GM19467 (cell line): ENCODE measurements around the gene TCF7L2.
A peak's percentile ranks its signal among the peaks of the same experiment; 100 is the strongest.

ENCODE experiments used
- ATAC-seq: cut with Tn5 transposase; IDR thresholded peaks from one replicate; pipeline ENCODE4 v1.9.1; 2021; ENCODE audit warnings: mild to moderate bottlenecking, moderate library complexity; ENCODE audit not compliant: unreplicated experiment

Gene TCF7L2

DNA sequence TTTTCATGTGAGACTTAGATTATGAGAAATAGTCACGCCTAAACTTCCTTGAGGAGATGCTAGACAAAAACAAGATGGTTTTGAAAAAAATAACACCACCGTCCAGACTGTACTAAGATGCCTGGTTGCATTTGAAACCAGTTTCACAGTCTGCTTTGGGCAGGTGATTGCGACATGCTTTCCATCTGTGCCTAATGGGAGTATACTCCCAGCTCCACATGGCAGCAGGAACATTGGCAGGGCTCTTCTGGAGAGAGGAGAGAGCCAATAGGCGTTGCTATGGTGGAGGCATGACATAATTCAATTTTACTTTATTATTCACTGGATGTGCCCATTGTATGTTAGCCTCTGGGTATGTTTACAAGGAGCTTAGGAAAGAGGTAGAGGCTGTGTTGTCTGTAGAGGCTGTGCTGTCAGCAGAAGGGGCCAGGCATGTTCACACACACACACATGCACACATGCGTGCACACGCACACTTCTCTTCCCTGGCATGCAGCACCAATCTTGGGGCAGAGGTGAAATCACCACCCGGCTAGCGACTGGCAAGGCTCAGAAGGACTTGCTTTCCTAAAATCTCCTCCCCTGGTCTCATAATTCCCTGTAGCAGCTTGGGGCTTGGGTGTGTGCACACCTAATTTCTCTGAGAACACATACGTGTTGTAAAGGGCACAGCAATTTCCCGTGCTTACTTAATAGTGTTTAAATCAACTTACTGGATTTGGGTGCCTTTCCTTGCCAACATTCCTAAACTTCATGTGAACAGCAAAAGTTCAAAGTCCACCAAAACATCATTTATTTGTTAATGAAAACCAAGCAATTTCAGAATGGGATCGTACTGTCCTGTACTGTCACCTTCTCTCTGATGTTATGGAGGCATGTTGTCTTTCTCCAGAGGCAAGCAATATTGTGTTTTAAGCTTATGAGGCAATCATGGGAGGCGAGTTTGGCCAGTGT is 162.1 kb downstream of the TCF7L2 start:
- ATAC-seq: no peak

DNA sequence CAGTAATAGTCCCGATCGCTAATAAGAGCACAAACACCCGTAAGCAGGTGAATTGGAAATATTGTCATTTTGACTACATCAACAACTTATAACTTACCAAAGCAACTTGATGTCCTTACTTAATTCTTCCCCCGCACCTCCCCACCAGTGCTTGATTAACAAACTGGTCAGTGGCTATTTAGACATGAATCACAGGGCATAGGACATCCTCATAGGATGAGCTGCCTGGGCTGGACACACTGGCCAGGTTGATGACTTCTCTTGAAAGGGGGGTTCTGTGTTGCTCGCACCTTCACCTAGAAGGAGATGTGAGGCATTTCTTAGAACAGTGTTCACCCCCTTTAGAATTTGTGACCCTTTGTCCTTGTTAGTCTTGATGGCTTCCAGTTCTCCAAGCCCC is 163.2 kb downstream of the TCF7L2 start:
- no peak for ATAC-seq

DNA sequence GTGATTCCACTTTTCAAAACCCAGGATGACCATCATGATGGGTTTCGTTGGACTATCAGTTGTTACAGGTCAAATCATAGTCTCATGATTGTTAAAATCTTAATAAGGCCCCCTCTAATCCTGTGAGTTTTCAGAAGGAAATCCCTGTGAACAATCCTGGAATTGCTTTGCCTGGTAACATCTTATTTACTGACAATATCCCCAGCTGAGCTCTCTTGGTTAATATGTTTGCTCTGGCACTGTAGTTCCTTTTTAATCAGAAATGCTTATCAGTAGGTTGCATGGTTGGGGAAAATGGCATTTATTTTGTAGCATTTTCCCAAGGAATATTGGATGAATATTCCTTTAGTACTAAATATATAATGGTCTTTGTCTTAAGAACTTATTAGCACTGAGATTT is 163.9 kb downstream of the TCF7L2 start:
- no peak for ATAC-seq

DNA sequence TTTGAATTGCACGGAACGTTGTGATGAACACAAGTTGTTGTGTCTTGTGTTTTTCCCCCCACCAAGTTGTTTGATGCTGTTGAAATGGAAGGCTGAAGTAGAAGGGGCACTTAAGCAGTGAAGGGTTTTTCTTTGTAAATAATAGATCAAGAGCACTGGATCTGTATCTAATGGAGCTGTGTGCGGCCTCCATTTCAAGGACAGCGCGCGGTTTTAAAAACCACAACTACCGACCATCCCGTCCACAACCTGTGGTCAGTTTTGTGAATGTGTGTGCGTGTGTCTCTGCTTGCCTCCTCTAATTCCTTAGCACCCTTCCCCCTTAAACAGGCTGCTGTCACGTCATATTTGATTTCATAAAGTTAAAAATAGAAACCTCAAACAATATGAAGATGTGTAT is 165.5 kb downstream of the TCF7L2 start:
- ATAC-seq: no peak

DNA sequence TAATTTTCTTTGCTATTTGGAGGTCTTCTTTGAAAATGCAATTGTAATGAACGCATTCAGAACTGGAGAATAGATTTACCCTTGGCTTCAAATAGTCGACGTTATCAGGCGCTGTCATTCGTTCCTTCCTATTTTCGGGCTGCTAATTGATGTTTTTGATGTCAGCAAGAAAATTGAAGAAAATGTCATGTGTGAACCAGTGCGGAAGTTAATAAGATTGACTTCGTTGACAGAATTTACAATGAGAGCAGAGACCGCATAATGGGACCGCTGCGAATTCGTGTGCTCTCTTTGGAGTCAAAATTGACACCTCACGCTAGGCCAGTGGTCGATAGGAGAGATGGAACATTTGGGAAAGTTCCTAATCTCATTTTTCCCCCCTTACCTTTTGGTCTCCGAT is 168.8 kb downstream of the TCF7L2 start:
- no peak for ATAC-seq

DNA sequence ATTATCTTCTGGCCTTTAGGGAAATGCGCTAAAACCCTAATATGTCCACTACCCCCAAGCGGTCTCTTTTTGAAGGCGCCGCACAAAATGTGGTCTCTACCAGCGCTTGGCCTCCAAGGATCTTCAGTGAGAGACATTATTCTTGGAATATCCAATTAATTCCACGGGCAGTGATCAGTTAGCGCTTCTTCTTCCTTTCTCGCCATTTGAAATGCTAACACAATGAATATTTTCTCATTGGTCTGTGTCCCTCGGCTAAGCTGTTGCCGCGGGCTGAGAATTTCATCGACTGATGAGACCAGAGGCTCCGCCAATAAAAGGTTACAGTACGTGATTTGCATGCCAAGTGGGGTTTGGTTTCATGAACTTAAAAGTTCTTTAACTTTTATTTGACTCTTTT is 169.8 kb downstream of the TCF7L2 start:
- ATAC-seq: no peak

DNA sequence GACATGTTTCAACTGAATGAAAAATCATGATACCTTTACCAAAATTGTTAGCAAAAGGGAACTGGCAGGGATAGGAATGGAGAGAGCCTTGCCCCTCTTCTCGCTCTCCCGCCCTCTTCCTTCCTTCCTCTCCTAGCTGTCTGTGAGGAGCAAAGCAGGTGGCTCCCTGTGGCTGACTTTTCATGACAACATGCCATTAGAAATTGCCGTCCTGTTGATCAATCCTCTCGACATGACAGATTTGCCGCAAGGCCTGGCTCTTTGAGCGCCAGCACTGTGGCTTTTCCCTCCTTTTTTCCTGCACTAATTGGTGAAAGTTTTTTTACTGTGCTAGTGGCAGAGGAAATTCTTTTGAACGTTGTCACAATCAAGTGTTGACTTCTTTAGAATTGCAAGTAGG is 171.1 kb downstream of the TCF7L2 start:
- ATAC-seq: no peak

DNA sequence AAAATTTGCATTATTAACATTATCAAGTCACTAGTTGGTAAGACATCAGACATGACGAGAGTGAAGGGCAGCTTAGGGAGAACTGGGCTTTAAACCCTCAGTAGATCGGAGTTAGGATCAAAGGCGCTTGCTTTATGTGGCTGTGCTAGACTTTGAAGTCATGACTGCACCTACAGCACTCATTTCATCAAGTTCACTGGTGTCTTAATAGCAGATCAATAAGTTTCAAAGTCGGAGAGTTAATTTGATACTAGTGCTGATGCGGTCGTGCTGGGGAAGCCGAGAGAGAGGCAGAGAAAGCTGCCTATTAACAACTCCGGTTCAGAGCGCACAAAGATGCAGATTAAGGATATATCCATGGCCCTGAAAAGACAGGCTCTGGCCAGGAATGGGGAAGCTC is 172.9 kb downstream of the TCF7L2 start:
- ATAC-seq: no peak

DNA sequence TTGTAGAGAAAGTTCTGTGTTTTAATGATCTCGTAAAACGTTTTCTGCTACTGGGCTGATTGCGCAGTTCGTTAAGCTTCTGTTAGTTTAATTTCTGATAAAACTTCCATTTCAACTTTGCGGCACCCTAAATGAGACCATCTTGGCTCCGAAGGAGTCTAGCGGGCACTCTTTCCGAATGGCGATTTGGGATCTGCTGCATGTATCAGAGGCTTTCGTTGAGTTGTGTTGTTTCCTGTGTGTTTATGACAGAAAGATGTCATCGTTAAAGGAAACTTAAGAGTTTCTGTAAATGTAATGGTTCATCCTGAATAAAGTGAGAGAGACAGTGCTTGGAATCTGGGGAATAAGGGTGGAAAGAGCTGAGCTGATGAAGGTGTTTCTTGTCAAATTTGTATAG is 174.7 kb downstream of the TCF7L2 start:
- no peak for ATAC-seq

DNA sequence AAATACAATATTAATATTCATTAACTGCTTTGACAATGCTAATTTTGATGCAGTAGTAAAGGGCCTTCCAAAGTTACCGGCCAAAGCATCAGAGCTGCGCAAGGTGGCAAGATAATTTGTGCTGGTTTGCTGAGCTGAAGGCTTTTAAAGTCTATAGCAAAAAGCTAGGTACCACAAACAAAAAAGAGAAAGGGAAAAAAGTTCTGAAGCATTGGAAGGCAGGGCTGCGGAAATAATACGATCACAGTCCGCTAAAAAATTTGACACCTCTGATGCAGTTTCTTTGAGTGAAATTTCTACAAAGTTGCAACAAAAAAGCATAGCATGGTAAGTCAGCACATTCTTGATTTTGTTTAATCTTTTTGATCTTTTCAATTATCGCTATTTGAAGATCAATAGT is 175.6 kb downstream of the TCF7L2 start:
- ATAC-seq: no peak

DNA sequence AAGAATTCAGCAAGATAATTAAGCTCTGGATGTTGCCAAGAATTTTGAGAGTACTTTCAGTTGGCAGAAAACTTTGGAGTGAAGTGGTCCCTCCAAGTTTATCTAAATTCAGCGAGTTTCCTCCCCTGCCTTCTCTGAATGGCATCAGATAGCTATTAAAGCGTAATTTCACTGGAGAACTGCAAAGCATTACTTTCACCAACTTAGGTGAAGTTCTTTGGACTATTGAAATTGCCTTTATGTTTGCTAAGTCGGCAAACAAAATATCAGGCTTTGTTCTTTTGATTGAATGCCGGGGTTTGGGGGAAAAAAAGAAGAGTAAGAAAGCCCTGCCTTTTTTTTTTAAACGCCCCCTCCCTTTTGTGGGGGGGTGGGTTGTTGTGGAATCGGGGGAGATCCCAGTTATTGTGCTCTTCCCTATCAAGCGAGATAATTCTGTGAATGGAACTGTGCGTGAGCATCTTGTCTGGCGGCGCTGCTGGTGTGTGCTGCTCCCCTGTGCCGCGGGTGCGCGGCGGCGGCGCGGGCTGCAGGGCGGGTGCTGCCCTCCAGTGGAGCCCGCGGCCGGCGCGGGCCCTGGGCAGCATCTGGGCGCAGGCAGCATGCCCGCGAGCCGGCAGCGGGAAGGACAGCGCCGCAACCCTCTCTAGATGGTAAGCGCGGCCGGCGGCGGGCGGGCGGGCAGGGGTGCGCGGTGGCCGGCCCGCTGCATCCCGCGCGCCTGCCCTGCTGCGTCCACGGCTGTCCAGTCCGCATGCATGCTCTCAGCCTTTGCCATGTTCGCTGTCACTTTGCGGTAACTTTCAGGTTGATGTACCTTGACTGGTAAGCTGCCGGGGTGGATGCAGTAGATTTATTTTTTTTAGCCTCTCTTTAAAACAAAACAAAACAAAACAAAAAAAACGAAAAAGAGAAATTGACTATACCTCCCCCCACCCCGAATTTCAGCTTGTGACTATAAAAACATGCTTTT is 176.5 kb downstream of the TCF7L2 start:
- peak; percentile 59 for ATAC-seq

DNA sequence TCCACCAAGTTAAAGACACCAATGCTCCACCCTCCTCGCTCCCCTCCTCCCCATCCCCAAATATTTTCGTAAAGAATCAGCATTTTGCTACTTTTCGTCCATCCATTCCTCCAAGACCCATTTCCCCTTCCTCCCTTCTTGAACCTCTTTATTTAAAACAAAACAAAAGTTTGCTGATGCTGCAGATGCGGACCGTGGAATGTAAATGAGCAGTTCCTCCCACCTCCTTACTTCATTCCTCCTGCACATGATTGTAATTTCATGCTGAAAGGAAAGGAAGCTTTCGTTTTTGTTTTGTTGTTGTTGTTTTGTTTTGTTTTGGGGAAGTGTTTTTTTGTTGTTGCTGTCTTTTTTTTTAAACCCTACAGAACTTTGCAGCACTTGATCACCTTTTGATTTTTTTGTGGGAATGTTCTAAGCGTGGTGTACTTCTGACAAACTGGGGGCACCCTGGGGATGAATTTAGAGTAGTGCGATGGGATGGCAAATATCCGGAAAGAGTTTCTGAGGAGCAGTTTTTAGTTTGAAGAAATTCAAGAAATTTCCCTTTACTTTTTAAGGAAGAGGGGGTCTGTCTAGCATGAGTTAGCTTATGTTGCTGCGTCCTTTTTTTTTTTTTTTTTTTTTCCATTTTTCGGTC is 177.3 kb downstream of the TCF7L2 start:
- no peak for ATAC-seq

DNA sequence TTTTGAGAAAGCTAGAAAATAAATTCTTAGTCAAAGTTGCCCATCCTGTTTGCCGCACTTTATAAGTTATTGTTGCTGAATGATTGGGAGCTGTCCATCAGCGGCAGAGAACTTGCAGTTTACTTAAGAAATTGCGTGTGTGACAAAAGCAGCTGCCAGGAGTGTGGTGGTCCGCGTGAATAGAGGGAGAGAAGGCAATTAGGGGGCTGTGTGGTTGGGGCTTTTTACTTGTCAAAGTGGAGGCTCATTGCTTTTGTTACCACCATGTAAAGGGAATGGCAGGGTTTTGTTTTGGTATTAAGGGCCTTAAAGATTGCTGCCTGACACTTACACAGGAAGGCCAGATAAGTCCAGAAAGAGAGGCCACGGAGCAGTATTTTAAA is 177.8 kb downstream of the TCF7L2 start:
- no peak for ATAC-seq

DNA sequence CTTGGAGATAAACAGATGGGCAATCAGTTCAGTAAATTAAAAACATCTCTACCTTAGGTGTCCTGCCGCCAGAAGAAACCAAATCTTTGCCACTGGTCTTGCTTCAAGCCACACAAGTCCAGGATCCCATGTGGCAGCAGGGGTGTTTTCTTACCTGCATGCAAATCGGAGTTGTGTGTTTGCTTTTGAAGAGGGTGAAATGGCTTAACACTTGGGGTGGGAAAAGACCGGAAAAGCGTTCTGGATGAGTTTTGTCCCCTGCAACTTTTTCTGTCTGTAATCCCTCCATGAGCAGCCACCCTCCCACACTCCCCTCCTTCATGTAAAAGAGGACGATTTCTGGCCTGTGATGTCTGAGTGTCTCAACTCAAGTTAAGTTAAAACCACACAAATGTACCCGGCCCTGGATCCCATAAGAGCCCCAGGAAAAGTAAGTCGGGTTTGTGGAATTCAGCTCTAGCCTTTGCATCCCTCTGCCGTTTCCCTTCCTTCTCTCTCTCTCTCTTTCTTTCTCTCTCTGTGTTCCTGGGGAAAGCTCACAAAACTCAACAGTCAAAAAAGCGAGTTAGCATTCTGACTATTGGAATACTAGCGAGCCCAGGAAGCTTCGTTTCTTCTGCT is 178.5 kb downstream of the TCF7L2 start:
- no peak for ATAC-seq

DNA sequence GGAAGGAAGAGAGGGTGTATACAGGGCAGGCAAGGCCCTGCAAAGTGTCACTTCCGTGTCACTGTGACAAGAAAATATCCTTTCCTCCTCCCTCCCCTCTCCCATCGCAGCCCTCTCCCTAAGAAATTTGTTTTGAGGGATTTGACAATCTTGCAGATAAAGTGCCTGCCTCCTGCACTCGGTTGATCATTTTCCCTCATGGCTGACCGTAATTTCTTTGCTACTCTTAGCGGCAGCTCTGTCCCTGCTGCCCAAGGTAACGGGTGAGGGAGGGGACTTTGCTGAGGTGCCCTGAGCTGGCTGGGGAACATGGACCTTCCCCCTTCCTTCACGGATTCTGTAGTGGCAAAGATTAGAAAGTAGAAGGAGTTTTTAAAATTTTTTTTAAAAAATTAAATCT is 179.1 kb downstream of the TCF7L2 start:
- ATAC-seq: no peak

DNA sequence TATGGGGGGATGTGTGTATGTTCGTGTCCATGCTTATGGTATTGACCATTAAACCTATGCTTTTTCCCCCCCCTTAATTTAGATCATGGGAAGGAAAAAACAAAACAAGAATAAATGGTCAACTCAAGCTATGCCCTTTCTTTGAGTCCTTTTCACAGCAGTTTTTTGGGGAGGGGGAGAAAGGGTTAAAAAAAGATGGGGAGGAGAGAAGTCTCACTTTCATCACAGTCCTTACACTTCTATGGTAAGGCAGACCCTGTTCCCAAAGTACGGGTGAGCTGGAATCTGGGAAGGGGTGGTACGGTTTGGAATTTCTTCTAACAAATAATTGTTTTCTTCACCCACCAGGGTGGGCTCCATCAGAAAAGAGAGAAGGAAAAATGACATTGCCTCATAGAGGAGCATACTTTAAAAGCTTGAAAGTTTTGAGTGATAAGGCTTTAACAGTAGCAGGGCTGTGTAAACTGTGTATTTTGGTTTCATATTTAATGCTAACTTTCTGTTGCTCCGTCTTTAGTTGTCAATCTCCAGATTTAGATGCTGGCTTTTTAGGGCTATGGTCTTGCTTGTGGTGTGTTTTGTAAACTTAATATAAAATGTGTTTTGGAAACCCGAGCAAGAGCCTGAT is 180.1 kb downstream of the TCF7L2 start:
- no peak for ATAC-seq

DNA sequence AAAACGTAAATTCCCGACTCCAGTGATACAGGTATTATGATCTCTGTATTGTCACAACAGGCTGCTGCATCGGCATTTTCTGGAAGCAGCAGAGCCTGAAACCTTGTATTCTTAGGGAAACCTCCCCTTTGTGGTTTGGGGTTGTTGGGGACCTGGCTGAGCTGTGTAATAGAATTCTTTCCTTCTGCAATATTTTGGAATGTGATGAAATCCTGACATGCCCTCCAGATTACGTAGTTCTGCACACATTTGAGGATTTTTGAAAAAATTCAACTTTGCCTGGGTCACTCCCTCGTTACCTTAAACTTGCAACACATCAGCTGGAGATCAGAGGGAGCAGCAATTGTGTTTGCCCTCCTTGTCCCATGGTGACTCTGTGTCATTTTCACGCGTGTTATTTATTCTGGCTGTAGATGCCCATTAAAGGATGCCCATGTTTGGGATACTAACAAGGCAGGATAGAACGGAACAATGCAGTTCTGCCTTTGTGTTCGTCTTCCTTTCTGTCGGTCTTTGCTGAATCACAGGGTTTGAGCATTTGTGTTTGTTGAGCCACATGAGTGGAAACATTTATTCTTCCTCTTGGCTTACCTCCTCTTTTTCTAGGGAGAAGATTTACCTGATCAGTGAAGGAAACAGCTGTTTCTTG is 181.7 kb downstream of the TCF7L2 start:
- no peak for ATAC-seq

DNA sequence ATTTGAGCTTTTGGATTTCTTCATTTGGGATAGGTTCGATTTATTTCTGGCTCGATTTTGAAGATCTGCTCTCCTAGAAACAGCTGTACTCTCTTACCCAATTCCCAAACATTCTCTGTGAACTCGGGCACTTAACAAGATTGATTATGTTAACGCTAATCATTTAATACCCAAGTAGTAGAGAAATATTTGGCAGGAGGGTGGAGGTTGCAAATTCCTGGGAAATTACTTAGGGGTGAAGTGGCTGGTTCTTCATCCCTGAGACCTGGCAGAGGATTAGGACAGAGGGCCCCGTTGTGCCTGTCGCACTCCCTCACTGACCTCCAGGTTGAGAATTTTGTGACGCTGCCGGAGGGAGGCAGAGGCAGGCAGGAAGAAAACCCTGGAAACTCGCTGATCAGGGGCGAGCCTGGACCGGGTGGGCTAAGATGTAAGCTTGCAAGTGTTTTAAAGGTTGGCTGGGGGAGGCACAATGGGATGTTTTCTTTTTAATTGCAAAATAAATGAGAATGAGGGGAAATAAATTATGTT is 182.6 kb downstream of the TCF7L2 start:
- no peak for ATAC-seq

DNA sequence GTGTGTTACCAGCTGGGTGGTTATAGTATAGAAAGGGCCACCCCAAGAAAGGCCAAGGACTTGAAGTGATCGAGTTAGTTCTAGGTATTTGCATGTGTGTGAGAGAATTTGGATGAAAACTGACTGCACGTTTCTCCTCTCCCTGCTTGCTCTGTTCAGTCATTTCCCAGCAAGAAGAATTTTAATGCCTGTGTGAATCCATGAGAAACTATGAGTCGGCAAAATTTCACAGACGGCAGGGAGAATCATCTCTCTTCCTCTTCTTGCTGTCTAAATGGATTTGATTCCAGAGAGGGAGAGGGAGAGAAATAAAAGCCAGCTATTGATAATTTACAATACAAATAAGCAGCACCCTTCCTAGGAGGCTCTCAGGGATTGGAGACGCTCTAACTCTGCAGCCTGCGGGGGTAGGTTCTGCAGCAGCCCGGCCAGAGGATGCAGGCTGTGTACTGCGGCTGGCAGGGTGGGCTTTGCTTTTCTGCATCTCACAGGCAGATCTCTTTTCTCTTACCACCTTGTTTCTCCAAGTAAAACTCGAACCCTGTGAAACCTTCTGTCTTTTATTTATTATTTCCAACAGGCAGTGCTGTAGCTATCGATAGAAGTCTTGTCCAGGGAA is 183.6 kb downstream of the TCF7L2 start:
- no peak for ATAC-seq
